ENCODE measurements around the gene KCNJ12.

KCNJ12 gene

GRCh38 chr17:21467739-21468490 is 91.8 kb downstream of the KCNJ12 start:
- DNase-seq (ENCODE audit: low read depth in 4 of 4, low spot score in 1 of 4), result no peak
